ENCODE data around the gene ELP4. TPM values are rescaled to one million over a fixed set of nuclear protein-coding genes. Genes with fewer than 3 reads are reported as not detected.

Gene ELP4
- total RNA-seq, 1 experiment from 2014 or later: 17.2 TPM

DNA sequence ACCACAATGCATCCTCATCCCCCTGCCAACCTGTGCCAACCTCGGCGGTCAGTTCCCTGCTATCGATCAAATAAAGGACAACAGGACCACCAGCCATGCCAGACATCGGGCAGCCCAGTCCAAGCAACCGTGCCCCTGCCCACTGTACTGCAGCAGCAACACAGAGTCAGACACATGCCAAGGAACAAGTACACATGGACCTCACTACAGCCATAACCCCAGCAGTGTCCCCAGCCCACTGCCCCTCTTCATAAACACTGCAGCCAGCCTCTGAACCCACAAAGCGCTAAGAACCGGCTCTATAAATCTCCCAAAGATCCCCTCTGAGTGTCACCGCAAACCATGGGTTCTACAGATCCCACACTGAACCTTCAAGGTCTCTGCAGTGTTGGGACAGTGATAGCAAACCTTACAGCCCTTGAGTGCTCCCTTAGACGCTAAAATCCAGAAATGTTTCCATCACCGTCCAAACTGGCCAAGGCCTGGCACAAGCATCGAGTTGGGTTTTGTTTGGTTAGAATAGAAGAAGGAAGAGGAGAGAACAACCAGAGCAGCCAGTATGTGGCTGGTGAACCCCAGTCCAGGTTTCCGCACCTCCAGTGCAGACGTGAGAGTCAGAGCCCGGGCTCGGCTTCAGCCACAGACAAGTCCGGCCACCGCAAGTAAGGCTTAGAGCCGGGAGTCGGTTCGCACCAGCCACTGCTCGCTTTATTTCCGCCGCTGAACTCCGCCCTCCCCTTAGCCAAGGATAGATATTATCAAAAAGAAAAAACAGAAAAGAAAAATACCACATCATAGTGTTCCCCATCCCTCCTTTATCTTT, 293.6 kb downstream of the ELP4 start:
- intact Hi-C loops (cut with micrococcal nuclease; ENCODE audit: unreplicated experiment): no loop called here
- Histone ChIP-seq H3K27me3 (ENCODE audit: control insufficient read depth, insufficient read depth, low read length) (peaks cover 26% of the 10 kb centered on the region), H3K4me3 (ENCODE audit: low read depth in 2 of 2, low read length in 2 of 2) (no peak overlapping the region), H3K27ac (ENCODE audit: low read length) (no peak overlapping the region), H3K36me3 (ENCODE audit: control insufficient read depth, insufficient read depth, low read length) (no peaks in the 10 kb centered on the region), H3K4me1 (ENCODE audit: control insufficient read depth, insufficient read depth, low read length) (no peaks in the 10 kb centered on the region), H3K9me3 (ENCODE audit: control insufficient read depth, insufficient read depth, low read depth, low read length) (no peaks in the 10 kb centered on the region)
- ChIA-PET CTCF (no interaction called here), POLR2A (no interaction called here)
- no peak for TF ChIP-seq SIN3A (IDR thresholded peaks at IDR 0.05; ENCODE audit: borderline replicate concordance, insufficient read depth, low read depth, low read length)
- TF ChIP-seq, protein P1, sequence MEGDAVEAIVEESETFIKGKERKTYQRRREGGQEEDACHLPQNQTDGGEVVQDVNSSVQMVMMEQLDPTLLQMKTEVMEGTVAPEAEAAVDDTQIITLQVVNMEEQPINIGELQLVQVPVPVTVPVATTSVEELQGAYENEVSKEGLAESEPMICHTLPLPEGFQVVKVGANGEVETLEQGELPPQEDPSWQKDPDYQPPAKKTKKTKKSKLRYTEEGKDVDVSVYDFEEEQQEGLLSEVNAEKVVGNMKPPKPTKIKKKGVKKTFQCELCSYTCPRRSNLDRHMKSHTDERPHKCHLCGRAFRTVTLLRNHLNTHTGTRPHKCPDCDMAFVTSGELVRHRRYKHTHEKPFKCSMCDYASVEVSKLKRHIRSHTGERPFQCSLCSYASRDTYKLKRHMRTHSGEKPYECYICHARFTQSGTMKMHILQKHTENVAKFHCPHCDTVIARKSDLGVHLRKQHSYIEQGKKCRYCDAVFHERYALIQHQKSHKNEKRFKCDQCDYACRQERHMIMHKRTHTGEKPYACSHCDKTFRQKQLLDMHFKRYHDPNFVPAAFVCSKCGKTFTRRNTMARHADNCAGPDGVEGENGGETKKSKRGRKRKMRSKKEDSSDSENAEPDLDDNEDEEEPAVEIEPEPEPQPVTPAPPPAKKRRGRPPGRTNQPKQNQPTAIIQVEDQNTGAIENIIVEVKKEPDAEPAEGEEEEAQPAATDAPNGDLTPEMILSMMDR (IDR thresholded peaks at IDR 0.05): no peak
- TF ChIP-seq, protein P2, sequence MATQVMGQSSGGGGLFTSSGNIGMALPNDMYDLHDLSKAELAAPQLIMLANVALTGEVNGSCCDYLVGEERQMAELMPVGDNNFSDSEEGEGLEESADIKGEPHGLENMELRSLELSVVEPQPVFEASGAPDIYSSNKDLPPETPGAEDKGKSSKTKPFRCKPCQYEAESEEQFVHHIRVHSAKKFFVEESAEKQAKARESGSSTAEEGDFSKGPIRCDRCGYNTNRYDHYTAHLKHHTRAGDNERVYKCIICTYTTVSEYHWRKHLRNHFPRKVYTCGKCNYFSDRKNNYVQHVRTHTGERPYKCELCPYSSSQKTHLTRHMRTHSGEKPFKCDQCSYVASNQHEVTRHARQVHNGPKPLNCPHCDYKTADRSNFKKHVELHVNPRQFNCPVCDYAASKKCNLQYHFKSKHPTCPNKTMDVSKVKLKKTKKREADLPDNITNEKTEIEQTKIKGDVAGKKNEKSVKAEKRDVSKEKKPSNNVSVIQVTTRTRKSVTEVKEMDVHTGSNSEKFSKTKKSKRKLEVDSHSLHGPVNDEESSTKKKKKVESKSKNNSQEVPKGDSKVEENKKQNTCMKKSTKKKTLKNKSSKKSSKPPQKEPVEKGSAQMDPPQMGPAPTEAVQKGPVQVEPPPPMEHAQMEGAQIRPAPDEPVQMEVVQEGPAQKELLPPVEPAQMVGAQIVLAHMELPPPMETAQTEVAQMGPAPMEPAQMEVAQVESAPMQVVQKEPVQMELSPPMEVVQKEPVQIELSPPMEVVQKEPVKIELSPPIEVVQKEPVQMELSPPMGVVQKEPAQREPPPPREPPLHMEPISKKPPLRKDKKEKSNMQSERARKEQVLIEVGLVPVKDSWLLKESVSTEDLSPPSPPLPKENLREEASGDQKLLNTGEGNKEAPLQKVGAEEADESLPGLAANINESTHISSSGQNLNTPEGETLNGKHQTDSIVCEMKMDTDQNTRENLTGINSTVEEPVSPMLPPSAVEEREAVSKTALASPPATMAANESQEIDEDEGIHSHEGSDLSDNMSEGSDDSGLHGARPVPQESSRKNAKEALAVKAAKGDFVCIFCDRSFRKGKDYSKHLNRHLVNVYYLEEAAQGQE (IDR thresholded peaks at IDR 0.05; ENCODE audit: insufficient read depth in 1 of 2, low read depth in 2 of 2, low read length in 1 of 2): no peak
- TF ChIP-seq TCF7L2 (IDR thresholded peaks at IDR 0.05; ENCODE audit: low read depth, low read length): no peak
- no peak for DNase-seq (ENCODE audit: low read depth, low spot score)
- ATAC-seq: 0 out of 2 replicates have a peak, but pooled peaks have one; percentile 36
- in situ Hi-C loops (cut with HindIII; ENCODE audit: low pct_unique_long_range_greater_than_20kb, low sequenced_read_pairs): no loop called here
- no TSS peak for BruUV-seq (replicated peaks)

DNA sequence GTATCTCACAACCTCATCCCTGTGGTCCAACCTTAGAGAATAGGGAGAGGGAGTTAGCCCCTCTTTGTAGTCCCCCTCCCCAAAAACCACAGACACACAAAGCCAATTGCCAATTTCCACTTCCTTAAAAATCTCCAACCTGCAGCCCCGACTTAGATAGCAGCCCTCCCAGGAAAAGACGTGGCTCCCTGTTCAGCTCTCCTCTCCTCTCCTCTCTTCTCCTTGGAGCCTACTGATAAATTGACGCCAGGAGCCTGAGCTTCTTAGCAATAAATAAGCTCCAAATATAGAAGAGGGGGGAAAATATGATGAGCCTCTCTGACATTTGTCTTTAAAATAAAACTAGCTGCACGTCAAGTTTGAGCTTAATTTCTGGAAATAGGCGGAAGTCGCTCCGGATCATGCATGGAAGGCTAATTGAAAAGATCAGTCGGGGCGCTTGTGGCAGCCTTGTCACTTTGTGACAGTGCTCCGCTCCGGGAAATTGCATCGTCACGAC, 294.3 kb downstream of the ELP4 start:
- no peak overlapping the region for H3K4me3 ChIP-seq (ENCODE audit: low read depth in 2 of 2, low read length in 2 of 2)
- H3K27ac ChIP-seq (ENCODE audit: low read length): no peak overlapping the region
- CTCF ChIA-PET: no interaction called here
- POLR2A ChIA-PET: no interaction called here
- BruUV-seq (replicated peaks): no TSS peak
- ATAC-seq (no peak), DNase-seq (ENCODE audit: low read depth, low spot score) (no peak)
- intact Hi-C loops (cut with micrococcal nuclease; ENCODE audit: unreplicated experiment): no loop called here
- peaks cover 29% of the 10 kb centered on the region for H3K27me3 ChIP-seq (ENCODE audit: control insufficient read depth, insufficient read depth, low read length)
- no peaks in the 10 kb centered on the region for H3K4me1 ChIP-seq (ENCODE audit: control insufficient read depth, insufficient read depth, low read length)
- in situ Hi-C loops (cut with HindIII; ENCODE audit: low pct_unique_long_range_greater_than_20kb, low sequenced_read_pairs): no loop called here
- TF ChIP-seq, protein P1 (IDR thresholded peaks at IDR 0.05): no peak
- TF ChIP-seq, protein P2 (IDR thresholded peaks at IDR 0.05; ENCODE audit: insufficient read depth in 1 of 2, low read depth in 2 of 2, low read length in 1 of 2): no peak
- TF ChIP-seq POLR2AphosphoS5 (IDR thresholded peaks at IDR 0.05; ENCODE audit: low read depth, low read length) (no peak), SIN3A (IDR thresholded peaks at IDR 0.05; ENCODE audit: borderline replicate concordance, insufficient read depth, low read depth, low read length) (no peak), TCF7L2 (IDR thresholded peaks at IDR 0.05; ENCODE audit: low read depth, low read length) (no peak)
- H3K36me3 ChIP-seq (ENCODE audit: control insufficient read depth, insufficient read depth, low read length): no peaks in the 10 kb centered on the region
- no peaks in the 10 kb centered on the region for H3K9me3 ChIP-seq (ENCODE audit: control insufficient read depth, insufficient read depth, low read depth, low read length)
